DMS153 treated with DMSO at 0.1 percent for 48 hours (cell line): ENCODE results near the gene COL24A1.
A peak's percentile ranks its signal among the peaks of the same experiment; 100 is the strongest.
"Not testable (repeated sequence)": the region's sequence is repeated elsewhere in the genome, so short reads cannot be mapped to it uniquely, and the experiment has no call there.

Experiments used
- DNase-seq: peaks from one replicate; lab custom pipeline; 2025; ENCODE audit not compliant: unreplicated experiment; lab: John Stamatoyannopoulos, UW

The COL24A1 gene

GRCh38 chr1:85900921-85901320 lies 255.7 kb downstream of the COL24A1 start:
- no peak for DNase-seq

- no peak for DNase-seq
Observed at GRCh38 chr1:85898861-85899260, 257.7 kb downstream of the COL24A1 start.

- DNase-seq, result peak; percentile 24
Observed at GRCh38 chr1:85894651-85895050, 261.9 kb downstream of the COL24A1 start.

GRCh38 chr1:85892366-85892765 lies 264.2 kb downstream of the COL24A1 start:
- no peak for DNase-seq

- no peak for DNase-seq
Observed at GRCh38 chr1:85889870-85890269, 266.7 kb downstream of the COL24A1 start.

- DNase-seq, result no peak
Observed at GRCh38 chr1:85888921-85889320, 267.7 kb downstream of the COL24A1 start.

- no peak for DNase-seq
Observed at GRCh38 chr1:85884372-85885035, 272.1 kb downstream of the COL24A1 start.

- no peak for DNase-seq
Observed at GRCh38 chr1:85867189-85867588, 289.4 kb downstream of the COL24A1 start.

- DNase-seq, result no peak
Observed at GRCh38 chr1:85865213-85865612, 291.4 kb downstream of the COL24A1 start.

- DNase-seq, result no peak
Observed at GRCh38 chr1:85864727-85865126, 291.8 kb downstream of the COL24A1 start.

GRCh38 chr1:85863639-85864038 lies 292.9 kb downstream of the COL24A1 start:
- DNase-seq, result not testable (repeated sequence)

- DNase-seq, result no peak
Observed at GRCh38 chr1:85862456-85862855, 294.1 kb downstream of the COL24A1 start.

GRCh38 chr1:85857991-85858390 lies 298.6 kb downstream of the COL24A1 start:
- no peak for DNase-seq

GRCh38 chr1:85850238-85850637 lies 306.3 kb downstream of the COL24A1 start:
- DNase-seq, result no peak

GRCh38 chr1:85849660-85850059 lies 306.9 kb downstream of the COL24A1 start:
- no peak for DNase-seq

GRCh38 chr1:85847356-85847755 lies 309.2 kb downstream of the COL24A1 start:
- no peak for DNase-seq

GRCh38 chr1:85846706-85847105 lies 309.9 kb downstream of the COL24A1 start:
- no peak for DNase-seq

- DNase-seq, result no peak
Observed at GRCh38 chr1:85839459-85839858, 317.1 kb downstream of the COL24A1 start.

GRCh38 chr1:85838238-85838637 lies 318.3 kb downstream of the COL24A1 start:
- no peak for DNase-seq

- DNase-seq, result no peak
Observed at GRCh38 chr1:85836736-85837135, 319.8 kb downstream of the COL24A1 start.

- DNase-seq, result not testable (repeated sequence)
Observed at GRCh38 chr1:85833165-85833564, 323.4 kb downstream of the COL24A1 start.

- DNase-seq, result no peak
Observed at GRCh38 chr1:85830837-85831236, 325.7 kb downstream of the COL24A1 start.
